Measurements from ENCODE around the gene CELF2.
"Not testable (repeated sequence)": the region's sequence is repeated elsewhere in the genome, so short reads cannot be mapped to it uniquely, and the experiment has no call there.

CELF2 gene

DNA sequence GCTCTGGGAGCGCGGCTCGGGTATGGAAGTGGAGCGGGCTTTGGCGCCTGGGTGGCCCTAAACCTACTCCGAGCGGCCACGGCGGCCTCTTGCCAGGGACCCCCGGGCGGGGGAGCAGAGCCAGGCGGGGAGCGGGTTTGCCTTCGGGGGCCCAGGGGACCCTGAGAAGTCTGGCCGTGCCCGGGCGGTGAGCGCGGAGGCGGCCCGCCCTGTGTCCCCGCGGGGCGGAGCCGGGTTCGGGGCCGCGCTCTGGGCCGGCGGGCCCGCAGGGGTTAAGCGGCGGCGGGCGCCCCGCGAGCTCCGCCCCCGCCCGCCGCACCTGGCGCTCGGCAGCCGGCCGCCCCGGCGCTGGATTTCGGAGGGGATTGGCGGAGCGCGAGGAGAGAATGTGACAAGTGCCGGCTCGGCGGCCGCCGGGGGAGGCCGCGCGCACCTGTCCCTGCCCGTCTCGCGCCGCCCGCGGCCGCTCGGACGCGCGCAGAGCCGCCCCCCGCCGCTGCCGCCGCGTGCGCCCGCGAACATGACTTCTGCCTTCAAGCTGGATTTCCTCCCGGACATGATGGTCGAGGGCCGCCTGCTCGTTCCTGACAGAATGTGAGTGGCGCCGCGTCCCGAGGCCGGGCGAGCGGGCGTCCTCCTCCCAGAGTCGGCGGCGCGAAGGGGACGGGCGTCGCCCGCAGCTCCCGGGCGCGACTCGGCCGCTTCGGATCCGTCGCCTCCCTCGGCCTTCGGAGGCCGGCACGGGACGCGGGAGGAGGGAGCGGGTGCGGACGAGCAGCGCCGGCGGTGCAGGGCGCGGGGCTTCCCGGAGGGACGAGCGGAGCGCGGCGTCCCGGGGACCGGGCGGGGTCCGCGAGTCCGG, at the start of gene CELF2:
CELF2 (plus strand) TSS at position 303 of the 862 bp plus-strand sequence; CDS start at position 521, 218 bp downstream.
- peak; percentile 61 for DNase-seq

DNA sequence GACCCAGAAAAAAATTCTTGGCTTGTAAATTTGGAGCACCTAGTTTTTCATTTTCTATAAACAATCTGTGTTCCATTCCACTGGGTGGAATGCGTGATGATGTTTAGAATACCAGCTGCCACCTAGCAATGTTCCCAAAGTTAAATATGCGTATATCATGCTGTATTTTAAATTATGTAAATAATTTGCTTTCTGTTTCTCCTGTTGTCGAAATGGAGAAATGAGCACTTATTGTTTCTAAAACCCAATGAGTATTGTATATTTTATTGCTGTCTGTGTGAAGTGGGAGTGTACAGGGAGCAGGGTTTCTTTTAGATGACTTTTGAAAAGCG, 49.4 kb upstream of the CELF2 start:
- DNase-seq, result no peak

DNA sequence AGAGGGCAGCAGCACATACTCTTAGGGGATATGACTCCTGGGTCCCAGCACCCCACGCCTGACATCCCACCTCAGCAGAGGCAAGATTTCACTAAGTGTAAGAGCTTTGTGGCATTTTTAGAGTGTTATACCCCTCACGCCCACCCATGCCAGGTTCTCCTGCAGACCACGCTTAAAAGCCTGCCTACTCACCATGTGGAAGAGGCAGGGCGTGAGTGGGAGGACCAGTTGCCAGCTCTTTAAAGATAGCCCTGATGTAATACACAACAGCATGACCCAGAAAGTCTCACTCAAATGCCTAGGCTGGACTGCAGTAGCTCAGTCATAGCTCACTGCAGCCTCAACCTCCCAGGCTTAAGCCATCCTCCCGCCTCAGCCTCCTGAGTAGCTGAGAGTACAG, 44.4 kb upstream of the CELF2 start:
- no peak for DNase-seq

DNA sequence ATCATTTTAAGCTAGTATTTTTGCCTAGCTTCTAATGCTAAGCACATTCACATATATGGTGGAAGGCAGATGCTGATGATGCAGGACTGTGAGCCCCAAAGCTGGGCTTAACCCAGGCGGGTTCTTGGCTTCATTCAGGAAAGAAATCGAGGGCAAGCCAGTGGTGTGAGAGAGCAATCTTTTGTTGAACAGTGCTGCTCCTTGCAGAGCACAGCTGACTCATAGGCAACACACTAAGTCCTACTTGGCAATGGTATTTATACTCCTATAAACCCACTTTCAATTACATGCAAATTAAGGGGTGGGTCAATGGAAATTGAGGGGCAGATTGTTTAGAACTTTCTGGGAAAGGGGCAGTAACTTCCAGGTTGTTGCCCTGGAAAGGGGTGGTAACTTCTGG, 42.0 kb upstream of the CELF2 start:
- no peak for DNase-seq

DNA sequence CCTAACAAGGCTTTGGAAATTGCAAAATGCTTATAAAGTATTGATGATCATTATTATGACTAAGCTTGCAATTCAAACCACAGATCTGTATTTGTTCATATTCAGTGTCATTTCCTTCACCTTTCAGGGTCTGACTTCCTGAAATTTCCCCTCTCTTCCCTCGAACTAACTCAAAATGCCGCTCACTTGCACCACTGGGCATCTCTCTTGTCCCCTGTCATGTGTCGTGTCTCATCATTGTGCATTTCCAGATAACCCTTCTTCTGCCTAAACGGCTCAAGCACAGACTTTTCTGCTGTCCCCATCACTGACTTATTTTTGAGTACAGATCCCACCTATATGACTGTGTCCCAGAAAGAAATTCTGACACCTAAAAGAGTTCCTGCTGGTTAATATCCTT, 41.0 kb upstream of the CELF2 start:
- no peak for DNase-seq

DNA sequence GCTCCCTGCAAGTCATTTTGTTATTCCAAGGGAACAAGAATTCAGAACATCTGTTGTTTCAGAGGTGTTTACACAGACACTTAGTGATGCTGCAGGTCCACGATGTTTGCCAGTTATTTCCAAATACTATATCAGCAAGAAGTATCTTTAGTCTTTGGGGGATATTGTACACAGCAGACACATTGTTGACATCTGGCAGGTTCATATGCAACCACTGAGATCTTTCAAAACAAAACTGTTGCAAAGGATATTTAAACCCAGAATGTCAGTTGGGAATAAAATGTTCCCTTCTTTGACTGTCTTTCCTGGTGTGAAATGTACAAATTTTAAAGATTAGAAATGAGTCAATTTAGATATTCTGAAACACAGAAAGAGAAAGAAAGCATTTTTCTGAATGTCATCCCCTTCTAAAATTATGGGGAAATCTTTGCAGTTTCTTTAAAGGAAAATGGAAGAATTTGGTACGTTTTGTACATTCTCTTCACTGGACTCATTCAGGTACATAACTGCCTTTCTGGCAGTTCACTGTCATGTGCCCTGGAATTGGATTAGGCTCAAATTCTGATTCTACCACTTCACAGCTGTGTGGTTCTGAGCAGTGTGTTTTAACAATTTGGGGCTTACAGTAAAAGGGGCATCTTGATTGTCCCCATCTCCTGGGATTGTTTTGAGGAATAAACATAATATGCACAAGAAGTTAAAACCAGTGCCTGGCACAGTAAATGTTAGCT, 40.3 kb upstream of the CELF2 start:
- no peak for DNase-seq

DNA sequence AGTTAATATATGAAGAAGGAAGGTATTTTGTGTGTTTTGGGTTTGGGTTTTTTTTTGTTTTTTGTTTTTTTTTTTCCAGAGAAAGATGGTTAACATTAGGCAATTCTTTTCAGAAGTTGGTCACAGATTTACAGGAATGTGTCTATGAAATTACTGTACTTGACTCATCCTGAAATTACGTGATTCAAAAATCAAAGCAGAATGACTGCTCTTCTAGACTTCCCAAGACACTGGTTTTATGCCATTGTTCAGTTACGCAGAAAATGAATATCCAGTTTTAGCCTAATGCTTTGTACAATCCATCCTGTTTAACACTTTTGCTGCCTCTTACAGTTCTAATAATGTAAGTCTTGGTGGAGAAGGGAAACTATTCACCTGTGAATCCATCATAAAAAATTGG, 39.7 kb upstream of the CELF2 start:
- no peak for DNase-seq

DNA sequence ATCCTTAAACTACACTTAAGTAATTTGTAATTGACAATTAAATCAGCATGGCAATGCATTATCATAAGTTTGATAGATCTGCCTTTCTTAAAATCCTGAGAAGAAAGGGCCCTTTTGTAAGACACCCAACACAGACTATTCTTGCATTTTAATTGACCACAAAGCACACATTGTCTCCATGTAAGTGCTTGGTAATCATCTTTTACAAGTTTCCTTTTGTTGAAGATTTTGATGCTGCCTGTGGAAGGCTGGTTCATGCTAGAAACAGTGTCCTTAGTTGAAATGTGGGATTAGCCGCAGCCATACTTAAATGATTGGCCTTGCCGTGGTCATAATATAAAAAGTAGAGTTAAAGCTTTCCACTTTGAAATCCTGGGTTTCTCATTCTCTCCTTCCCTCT, 32.3 kb upstream of the CELF2 start:
- no peak for DNase-seq

DNA sequence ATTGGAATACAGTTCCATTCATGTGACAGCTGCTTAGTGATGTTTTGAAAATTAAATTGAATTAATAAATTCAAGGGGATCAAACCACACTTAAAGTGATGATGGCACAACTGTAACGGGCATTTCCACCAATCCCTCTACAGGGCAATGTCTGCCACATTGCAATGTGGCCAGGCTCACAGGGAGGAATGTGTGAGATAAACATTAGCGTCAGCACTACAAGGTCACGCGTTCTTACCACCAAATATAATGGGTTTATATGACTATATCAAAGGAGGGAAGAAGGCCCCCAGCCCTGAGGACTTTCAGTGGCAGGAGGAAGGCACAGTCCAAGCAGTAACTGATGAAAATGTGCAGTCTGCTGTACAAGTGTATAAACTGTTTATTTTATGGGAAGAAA, 31.1 kb upstream of the CELF2 start:
- no peak for DNase-seq

DNA sequence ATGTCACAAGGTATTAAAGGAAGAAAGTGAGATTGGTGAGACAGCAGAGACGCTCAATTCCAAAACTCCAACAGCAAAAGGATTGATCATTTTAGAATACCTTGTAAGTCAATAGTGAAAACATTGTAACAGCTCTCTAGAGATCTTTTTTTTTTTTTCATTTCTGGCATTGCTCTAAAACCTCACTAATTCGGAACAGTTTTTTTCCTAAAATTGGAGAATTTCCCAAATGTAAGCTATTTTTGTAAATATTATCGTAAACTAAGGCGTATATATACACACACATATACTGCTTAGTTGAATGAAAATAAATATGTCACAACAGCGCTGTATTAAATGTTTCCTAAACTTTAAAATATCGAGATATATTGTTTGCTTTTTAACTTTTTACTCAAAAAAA, 30.6 kb upstream of the CELF2 start:
- DNase-seq, result no peak

DNA sequence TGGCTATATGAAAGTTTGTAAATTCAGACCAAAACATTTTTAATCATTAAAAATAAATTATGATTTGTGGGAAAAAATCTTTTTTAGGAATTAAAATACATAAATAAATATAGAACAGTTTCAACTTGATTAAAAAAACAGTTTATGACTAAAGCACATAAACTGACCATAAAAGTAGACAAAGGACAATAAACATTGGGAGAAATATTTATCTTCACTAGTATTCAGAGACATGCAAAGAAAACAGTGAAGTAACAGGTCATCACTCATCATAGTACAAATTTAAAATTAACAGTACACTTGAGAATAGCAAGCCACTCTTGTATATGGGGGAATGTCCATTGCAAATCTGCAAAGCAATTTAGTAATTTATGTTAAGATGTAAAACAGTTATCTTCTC, 28.0 kb upstream of the CELF2 start:
- no peak for DNase-seq

DNA sequence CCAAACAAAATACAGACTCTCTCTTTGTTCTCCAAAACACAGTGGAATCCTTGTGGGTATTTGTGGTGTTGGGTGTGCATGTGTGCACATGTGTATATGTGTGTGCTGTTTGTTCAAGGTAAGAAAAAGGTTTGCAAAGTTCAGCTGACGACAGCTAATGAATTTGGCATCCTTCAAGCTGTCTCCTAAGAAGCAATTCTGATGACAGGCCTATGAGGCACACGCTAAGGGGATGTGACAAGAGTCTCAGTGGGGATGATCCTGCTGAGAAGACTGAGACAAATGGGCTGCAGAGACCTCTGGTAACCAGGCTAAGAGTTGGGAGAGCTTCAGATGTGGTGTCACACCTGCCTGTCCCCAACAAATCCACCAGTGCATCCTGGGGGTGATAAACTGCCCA, 26.5 kb upstream of the CELF2 start:
- no peak for DNase-seq

DNA sequence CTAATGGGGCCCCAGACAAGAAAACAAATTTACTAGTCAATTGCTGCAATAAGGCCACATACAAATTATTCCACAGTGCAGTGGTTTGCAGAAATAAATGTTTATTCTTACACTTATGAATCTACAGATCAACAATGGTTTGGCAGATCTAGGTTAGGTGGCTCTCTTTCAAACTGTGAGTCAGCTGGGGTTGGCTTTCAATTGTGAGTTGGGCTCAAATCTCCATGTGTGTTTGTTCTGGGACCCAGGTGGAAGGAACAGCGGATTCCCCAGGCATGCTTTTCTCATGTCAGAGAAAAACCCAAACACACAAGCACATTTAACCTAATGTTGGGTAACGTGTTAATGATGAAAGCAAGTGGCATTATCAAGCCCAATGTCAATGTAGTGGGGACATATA, 25.6 kb upstream of the CELF2 start:
- DNase-seq, result no peak

DNA sequence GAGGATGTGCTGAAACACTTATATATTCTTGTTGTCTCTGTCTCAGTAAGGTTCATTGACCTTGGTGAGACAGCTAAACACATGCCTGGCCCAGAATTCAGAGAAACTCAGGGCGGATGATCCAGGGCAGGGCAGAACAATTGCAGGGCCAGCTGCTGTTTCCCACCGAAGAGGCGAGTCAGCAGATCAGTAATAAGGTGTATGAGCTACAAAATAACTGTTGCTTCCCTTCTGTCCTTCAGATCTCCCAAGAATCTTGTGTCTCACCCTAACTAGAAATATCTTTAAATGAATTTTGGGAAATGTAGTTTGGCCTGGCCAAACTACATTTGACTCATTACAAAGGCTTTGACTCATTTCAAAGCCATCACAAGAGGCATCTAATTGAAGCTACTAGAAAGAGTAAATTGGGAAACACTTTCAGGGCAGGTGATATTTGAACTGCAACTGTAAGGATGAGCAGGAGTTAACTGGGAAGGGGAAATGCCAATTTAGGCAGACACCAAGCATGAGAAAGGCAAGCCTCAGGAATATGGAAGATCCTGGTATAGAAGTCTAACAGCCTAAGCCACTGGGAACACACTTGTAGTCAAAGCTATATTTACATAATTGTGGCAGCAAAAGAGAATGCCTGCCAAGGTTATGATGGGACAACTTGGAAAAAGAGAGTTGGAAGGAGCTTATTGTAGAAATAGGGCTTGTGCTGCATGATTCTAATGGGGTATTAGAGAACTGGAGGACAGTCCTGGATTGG, 24.5 kb upstream of the CELF2 start:
- no peak for DNase-seq

DNA sequence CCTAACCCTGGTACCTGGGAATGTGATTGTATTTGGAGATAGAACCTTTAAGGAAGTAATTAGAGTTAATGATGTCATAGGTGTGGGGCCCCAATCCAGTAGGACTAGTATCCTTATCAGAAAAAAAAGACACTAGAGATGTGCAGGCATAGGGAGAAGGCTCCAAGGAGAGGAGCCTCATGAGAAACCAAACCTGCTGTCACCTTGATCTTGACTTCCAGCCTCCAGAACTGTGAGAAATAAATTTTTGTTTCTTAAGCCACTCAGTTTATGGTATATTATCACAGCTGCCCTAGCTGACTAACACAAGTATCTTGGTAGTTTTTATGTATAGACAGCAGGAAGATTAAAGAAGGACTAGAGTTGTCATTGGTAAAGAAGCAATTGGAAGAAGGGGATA, 23.9 kb upstream of the CELF2 start:
- DNase-seq, result no peak

DNA sequence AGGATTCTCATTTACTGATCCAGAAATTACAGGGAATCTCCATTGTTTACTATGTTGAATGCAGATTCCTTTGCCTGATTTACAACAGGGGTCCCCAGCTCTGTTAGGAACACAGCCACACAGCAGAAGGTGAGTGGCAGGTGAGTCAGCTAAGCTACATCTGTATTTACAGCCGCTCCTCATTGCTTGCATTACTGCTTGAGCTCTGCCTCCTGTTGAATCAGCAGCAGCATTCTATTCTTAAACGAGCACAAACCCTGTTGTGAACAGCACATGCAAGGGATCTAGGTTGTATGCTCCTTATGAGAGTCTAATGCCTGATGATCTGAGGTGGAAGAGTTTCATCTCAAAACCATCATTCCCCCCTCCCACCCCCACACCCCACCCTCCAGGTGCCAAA, 23.3 kb upstream of the CELF2 start:
- DNase-seq, result no peak

DNA sequence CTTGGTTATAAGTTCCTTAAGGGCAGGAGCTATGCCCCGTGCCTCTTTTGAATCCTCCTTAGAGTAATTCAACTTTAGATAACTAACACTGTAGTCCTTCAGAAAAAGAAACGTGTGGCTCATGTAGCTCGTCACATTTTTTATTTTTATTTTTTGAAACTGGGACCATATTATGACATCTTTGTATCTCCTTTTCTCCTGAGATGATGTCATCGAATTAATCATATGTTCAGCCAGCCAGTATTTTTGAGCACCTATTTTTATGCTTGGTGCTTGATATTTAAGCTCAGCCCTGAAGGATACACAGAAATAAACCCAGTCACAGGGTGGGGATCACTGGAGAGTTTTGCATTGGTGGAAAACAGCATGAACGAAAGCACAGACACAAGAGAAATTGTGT, 22.6 kb upstream of the CELF2 start:
- no peak for DNase-seq

DNA sequence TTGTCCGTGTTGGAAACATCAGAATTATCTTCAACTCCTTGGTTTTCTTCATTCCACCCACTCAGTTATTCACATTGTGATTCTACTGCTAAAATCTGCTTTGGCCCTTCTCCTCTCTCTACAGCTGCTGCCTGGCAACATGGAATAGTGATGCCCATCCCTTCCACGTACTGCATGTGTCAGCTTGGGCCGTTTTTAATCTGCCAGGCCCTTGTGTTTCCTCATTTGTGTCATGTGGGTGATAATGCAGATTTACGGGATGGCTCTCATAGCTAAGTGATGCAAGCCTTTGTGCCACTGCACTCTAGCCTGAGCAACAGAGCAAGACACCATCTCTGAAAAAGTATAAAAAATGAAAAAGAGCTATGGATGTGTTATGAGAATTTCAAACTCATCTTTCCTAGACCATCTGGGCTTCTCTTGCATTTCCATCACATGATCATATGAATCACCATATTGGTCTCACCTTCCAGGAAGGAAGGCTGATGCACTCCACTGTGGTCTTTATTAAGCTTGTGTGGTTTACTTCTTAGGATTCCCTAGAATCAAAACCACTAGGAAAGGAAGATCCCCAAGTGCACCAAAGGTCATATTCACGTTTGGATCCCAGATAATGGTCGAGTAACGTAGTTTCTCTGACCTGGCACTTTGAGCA, 20.6 kb upstream of the CELF2 start:
- DNase-seq, result no peak

DNA sequence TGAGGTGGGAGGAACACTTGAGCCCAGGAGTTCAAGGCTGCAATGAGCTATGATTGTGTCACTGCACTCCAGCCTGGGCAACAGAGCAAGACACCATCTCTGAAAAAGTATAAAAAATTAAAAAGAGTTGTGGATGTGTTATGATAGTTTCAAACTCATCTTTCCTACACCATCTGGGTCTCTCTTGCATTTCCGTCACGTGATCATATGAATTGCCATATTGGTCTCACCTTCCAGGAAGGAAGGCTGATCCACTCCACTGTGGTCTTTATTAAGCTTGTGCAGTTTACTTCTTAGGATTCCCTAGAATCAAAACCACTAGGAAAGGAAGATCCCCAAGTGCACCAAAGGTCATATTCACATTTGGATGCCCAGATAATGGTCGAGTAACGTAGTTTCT, 18.2 kb upstream of the CELF2 start:
- not testable (repeated sequence) for DNase-seq

DNA sequence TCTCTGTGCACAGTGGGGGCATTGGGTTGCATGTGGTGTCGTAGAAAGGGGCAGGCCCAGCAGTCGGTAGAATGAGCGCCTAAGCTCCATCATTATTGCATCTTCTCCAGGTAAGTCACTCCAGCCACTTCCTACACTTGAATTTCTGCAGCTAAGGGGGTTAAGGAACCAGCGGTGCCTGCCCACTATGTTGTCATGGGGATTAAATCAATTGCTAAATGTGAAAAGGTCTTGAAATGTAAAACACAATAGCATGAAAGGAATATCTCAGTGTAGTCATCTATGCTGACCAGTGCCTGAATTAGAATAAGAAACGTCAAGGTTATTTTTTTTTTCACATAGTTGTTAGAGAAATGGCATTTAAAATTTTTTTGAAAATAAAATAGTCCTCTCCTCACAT, 15.2 kb upstream of the CELF2 start:
- no peak for DNase-seq

DNA sequence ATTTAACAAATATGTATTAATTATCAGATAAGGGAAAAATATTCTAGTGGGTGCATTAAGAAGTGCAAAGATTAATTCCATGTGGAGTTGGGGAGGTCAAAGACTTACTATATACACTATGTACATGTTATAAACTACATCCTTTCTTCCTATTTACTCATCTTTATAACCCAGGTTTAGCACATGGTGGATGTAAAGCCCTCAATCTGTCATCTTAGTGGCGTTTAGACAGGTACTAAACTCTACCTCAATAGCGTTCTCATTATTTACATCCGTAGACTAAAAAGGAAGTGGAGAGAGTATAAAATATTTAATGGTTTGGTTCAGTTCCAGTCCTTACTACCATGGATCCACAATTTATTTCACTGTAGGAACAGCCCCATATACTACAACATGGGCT, 14.8 kb upstream of the CELF2 start:
- DNase-seq, result no peak

DNA sequence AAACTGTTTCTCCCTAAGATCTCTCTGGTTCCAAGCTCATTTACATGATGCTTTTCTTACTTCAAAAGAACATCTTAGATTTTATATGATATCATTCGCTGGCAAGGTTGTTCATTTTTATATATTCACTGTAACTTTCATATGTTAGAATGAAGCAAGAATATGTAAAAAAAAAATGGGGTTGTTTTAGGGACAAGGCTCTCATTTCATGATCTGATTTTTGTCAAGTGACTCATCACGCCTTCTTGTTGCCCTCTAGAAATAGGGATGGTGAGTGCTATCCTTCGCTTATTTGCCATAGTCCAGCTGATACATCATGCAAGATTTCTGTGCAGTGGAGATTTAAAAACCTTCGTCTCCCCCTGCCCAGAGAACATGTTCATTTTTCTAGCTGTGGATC, 14.0 kb upstream of the CELF2 start:
- no peak for DNase-seq

All from CD4-positive, alpha-beta T cell treated with Interleukin-6 for 4 hours (primary cell).